ENCODE results near the gene ANKH.

ANKH gene

GRCh38 chr5:14726066-14726838 is 145.3 kb downstream of the ANKH start:
- Histone ChIP-seq H3F3A (ENCODE audit: control insufficient read depth, insufficient read depth) (no peaks in the 10 kb centered on the region), H3K9me3 (ENCODE audit: control insufficient read depth, insufficient read depth, low read length) (no peaks in the 10 kb centered on the region), H3K79me2 (ENCODE audit: control insufficient read depth, low read length) (no peaks in the 10 kb centered on the region), H3K4me3 (ENCODE audit: low read length) (no peak overlapping the region), H4K20me1 (ENCODE audit: control insufficient read depth, insufficient read depth, low read depth, low read length) (no peaks in the 10 kb centered on the region), H3K27me3 (ENCODE audit: control insufficient read depth, low read length) (no peaks in the 10 kb centered on the region), H3K27ac (ENCODE audit: low read depth, low read length) (no peak overlapping the region), H3K4me2 (ENCODE audit: low read length) (no peak overlapping the region), H3K9me2 (replicated peaks; ENCODE audit: control insufficient read depth, low read length) (no peaks in the 10 kb centered on the region), H3K4me1 (ENCODE audit: control insufficient read depth, low read length) (peaks cover 3% of the 10 kb centered on the region; the same call in 1 of the 2 replicates), H3K36me3 (ENCODE audit: control insufficient read depth, low read length) (peaks cover 12% of the 10 kb centered on the region; the same call in 1 of the 2 replicates)
- TF ChIP-seq, protein P1, sequence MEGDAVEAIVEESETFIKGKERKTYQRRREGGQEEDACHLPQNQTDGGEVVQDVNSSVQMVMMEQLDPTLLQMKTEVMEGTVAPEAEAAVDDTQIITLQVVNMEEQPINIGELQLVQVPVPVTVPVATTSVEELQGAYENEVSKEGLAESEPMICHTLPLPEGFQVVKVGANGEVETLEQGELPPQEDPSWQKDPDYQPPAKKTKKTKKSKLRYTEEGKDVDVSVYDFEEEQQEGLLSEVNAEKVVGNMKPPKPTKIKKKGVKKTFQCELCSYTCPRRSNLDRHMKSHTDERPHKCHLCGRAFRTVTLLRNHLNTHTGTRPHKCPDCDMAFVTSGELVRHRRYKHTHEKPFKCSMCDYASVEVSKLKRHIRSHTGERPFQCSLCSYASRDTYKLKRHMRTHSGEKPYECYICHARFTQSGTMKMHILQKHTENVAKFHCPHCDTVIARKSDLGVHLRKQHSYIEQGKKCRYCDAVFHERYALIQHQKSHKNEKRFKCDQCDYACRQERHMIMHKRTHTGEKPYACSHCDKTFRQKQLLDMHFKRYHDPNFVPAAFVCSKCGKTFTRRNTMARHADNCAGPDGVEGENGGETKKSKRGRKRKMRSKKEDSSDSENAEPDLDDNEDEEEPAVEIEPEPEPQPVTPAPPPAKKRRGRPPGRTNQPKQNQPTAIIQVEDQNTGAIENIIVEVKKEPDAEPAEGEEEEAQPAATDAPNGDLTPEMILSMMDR (IDR thresholded peaks at IDR 0.05; ENCODE audit: low read depth, low read length, poor library complexity, severe bottlenecking) = no peak
- no peak for TF ChIP-seq EZH2phosphoT487 (IDR thresholded peaks at IDR 0.05; ENCODE audit: borderline replicate concordance, low read length)

DNA sequence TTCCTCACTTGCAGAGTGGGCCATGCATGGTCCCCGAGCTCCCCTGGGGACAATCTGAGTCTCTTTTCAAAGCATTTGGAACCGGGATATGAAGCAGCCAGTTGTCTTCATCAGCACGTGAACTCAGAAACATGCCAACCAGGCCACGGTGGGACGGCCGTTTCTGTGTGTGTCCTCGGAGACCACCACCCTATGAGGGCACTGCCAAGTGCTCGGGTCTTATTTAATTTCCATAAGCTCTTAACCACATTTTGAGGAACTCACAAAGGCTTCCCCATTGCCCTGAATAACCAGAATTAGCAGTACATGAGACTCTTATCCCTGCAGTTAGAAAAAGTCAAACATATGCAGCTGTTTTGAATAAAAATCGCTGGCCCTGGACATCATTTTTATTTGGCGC is 146.9 kb downstream of the ANKH start:
- H3K4me3 ChIP-seq (ENCODE audit: low read length) = no peak overlapping the region
- no peaks in the 10 kb centered on the region for H3F3A ChIP-seq (ENCODE audit: control insufficient read depth, insufficient read depth)
- H3K36me3 ChIP-seq (ENCODE audit: control insufficient read depth, low read length) = peaks cover 15% of the 10 kb centered on the region; the same call in 1 of the 2 replicates
- H3K27me3 ChIP-seq (ENCODE audit: control insufficient read depth, low read length) = no peaks in the 10 kb centered on the region
- H3K9me3 ChIP-seq (ENCODE audit: control insufficient read depth, insufficient read depth, low read length) = no peaks in the 10 kb centered on the region
- H3K9me2 ChIP-seq (replicated peaks; ENCODE audit: control insufficient read depth, low read length) = no peaks in the 10 kb centered on the region
- no peaks in the 10 kb centered on the region for H3K79me2 ChIP-seq (ENCODE audit: control insufficient read depth, low read length)
- H3K27ac ChIP-seq (ENCODE audit: low read depth, low read length) = no peak overlapping the region
- TF ChIP-seq, protein P1 (IDR thresholded peaks at IDR 0.05; ENCODE audit: low read depth, low read length, poor library complexity, severe bottlenecking) = no peak
- TF ChIP-seq EZH2phosphoT487 (IDR thresholded peaks at IDR 0.05; ENCODE audit: borderline replicate concordance, low read length) = no peak
- H4K20me1 ChIP-seq (ENCODE audit: control insufficient read depth, insufficient read depth, low read depth, low read length) = no peaks in the 10 kb centered on the region
- H3K4me1 ChIP-seq (ENCODE audit: control insufficient read depth, low read length) = peaks cover 3% of the 10 kb centered on the region; the same call in 1 of the 2 replicates
- no peak overlapping the region for H3K4me2 ChIP-seq (ENCODE audit: low read length)

DNA sequence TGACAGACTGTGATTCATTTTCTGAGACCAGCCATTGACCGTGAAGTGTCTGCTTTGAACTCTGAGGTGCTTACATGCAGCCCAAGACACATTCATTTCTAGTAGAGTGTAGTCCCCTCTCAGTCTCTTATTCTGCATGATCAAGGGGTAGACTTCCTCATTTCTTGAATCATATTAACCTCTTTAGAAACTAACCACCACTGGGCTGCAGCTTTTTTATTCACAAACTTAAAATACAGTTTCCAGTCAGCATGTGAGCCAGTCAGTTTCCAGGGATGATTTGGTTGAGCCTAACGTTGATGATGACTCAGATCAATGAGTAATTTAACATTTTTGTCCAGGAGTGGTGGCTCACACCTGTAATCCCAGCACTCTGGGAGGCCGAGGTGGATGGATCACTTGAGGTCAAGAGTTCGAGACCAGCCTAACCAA is 147.9 kb downstream of the ANKH start:
- Histone ChIP-seq H3K27me3 (ENCODE audit: control insufficient read depth, low read length) (no peaks in the 10 kb centered on the region), H3K27ac (ENCODE audit: low read depth, low read length) (no peak overlapping the region), H3K36me3 (ENCODE audit: control insufficient read depth, low read length) (peaks cover 15% of the 10 kb centered on the region; the same call in 1 of the 2 replicates), H3K4me2 (ENCODE audit: low read length) (no peak overlapping the region), H3K4me1 (ENCODE audit: control insufficient read depth, low read length) (peaks cover 3% of the 10 kb centered on the region; the same call in 1 of the 2 replicates), H3F3A (ENCODE audit: control insufficient read depth, insufficient read depth) (no peaks in the 10 kb centered on the region), H4K20me1 (ENCODE audit: control insufficient read depth, insufficient read depth, low read depth, low read length) (no peaks in the 10 kb centered on the region), H3K9me2 (replicated peaks; ENCODE audit: control insufficient read depth, low read length) (no peaks in the 10 kb centered on the region), H3K79me2 (ENCODE audit: control insufficient read depth, low read length) (no peaks in the 10 kb centered on the region), H3K4me3 (ENCODE audit: low read length) (no peak overlapping the region), H3K9me3 (ENCODE audit: control insufficient read depth, insufficient read depth, low read length) (no peaks in the 10 kb centered on the region)
- TF ChIP-seq, protein P1 (IDR thresholded peaks at IDR 0.05; ENCODE audit: low read depth, low read length, poor library complexity, severe bottlenecking) = no peak
- no peak for TF ChIP-seq EZH2phosphoT487 (IDR thresholded peaks at IDR 0.05; ENCODE audit: borderline replicate concordance, low read length)

Measured in DOHH2 (cell line).